AG10803 (cell line): ENCODE results near the gene RNF114.
"Not testable (repeated sequence)": the region's sequence is repeated elsewhere in the genome, so short reads cannot be mapped to it uniquely, and the experiment has no call there.

ENCODE experiments used
- DNase-seq: peaks from one replicate; pipeline ENCODE4 v3.0.0; 2010; ENCODE audit warnings: low read depth
- H3K4me3 ChIP-seq: 2 replicates; pipeline ENCODE4 v1.5.1; 2011; ENCODE audit warnings: mild to moderate bottlenecking, low read length, control low read depth
- CTCF ChIP-seq: conservative IDR thresholded peaks from 2 replicates; pipeline ENCODE4 v1.5.1; 2011; ENCODE audit warnings: mild to moderate bottlenecking, low read length, control low read depth, inconsistent platforms

The RNF114 gene

GRCh38 chr20:49973981-49974380, 37.8 kb downstream of the RNF114 start:
- no peak for DNase-seq
- no peak overlapping the region for H3K4me3 ChIP-seq
- no peak for TF ChIP-seq CTCF

- no peak for DNase-seq
- no peak for TF ChIP-seq CTCF
- H3K4me3 ChIP-seq = no peak overlapping the region
Observed at GRCh38 chr20:49976542-49976941, 40.3 kb downstream of the RNF114 start.

- DNase-seq, H3K4me3 ChIP-seq: not testable (repeated sequence)
Observed at GRCh38 chr20:49977740-49978139, 41.5 kb downstream of the RNF114 start.

GRCh38 chr20:49978685-49979029, 42.5 kb downstream of the RNF114 start:
- no peak for DNase-seq
- no peak overlapping the region for H3K4me3 ChIP-seq
- no peak for TF ChIP-seq CTCF

- DNase-seq = no peak
- peak; percentile 79 for TF ChIP-seq CTCF
- H3K4me3 ChIP-seq = peak overlapping the region; percentile 43
Observed at GRCh38 chr20:49979030-49979832, 43.0 kb downstream of the RNF114 start.

GRCh38 chr20:49980140-49981008, 44.2 kb downstream of the RNF114 start:
- no peak for DNase-seq
- no peak for TF ChIP-seq CTCF
- no peak overlapping the region for H3K4me3 ChIP-seq

- no peak for TF ChIP-seq CTCF
- H3K4me3 ChIP-seq = no peak overlapping the region
- DNase-seq = no peak
Observed at GRCh38 chr20:49981218-49982071, 45.2 kb downstream of the RNF114 start.
